ENCODE results near the gene FKBP4.

The FKBP4 gene

DNA sequence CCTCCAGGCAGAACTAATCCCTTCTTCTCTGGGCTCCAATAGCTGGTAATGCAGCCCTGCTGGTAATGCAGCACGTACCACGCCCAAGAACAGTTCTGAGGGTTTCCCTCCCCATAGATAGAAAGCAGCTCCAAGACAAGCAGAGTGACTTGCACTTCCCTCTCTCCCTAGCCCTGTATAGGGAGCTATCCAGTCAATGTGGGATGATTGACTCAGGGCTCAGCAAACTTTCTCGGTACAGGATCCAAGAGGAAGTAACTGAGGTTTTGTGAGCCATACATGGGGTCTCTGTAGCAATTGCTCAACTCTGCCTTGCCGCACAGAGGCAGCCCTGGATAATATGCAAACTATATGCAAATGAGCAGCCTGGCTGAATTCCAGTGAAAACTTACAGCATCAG, 15.5 kb upstream of the FKBP4 start:
- no peak for DNase-seq (ENCODE audit: low read depth in 1 of 2, low spot score in 1 of 2)
- Histone ChIP-seq H3K27ac (replicated peaks) (no peak overlapping the region), H3K4me3 (replicated peaks; ENCODE audit: insufficient read depth, low read length) (no peak overlapping the region), H3K27me3 (ENCODE audit: insufficient read depth, poor library complexity, severe bottlenecking) (peaks cover 10% of the 10 kb centered on the region)
- TF ChIP-seq GABPA (IDR thresholded peaks at IDR 0.05; ENCODE audit: low read depth), result no peak

DNA sequence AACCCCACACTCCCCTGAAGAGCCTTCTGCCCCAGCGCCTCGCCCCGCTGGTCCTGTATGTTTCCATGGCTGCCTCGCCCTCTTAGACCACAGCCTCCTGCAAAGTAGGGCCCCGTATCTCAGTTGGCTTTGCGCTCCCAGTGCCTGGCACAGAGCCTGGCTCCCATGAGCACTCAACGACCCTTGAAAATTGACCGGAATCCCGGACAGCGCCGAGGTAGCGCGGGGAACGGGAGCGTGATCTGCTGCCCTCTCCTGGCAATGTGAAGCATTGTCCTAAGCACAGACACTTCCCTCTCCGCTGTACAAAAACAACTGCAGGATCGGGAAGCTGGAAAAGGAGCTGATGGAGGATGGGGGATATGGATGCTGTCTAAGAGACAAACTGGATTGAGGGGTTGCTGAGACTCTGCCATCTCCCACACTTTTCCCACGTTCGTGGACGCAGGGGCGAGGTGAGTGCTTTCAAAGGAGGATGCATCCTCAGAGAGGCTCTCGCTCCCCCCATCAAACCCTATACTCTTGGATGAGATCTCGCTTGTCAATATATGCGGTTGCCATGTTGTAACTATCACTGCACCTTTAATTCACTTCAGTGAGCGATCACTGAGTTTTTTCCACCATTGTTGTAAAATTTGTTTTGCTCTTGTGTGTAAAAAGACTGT, 10.7 kb upstream of the FKBP4 start:
- peak; percentile 26; the same call in 1 of the 2 replicates for TF ChIP-seq SPI1 (IDR thresholded peaks at IDR 0.05; ENCODE audit: borderline replicate concordance, low read depth)
- TF ChIP-seq, protein P1, sequence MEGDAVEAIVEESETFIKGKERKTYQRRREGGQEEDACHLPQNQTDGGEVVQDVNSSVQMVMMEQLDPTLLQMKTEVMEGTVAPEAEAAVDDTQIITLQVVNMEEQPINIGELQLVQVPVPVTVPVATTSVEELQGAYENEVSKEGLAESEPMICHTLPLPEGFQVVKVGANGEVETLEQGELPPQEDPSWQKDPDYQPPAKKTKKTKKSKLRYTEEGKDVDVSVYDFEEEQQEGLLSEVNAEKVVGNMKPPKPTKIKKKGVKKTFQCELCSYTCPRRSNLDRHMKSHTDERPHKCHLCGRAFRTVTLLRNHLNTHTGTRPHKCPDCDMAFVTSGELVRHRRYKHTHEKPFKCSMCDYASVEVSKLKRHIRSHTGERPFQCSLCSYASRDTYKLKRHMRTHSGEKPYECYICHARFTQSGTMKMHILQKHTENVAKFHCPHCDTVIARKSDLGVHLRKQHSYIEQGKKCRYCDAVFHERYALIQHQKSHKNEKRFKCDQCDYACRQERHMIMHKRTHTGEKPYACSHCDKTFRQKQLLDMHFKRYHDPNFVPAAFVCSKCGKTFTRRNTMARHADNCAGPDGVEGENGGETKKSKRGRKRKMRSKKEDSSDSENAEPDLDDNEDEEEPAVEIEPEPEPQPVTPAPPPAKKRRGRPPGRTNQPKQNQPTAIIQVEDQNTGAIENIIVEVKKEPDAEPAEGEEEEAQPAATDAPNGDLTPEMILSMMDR (IDR thresholded peaks at IDR 0.05; ENCODE audit: insufficient read depth, low read length), result peak; percentile 89
- TF ChIP-seq, protein P2, sequence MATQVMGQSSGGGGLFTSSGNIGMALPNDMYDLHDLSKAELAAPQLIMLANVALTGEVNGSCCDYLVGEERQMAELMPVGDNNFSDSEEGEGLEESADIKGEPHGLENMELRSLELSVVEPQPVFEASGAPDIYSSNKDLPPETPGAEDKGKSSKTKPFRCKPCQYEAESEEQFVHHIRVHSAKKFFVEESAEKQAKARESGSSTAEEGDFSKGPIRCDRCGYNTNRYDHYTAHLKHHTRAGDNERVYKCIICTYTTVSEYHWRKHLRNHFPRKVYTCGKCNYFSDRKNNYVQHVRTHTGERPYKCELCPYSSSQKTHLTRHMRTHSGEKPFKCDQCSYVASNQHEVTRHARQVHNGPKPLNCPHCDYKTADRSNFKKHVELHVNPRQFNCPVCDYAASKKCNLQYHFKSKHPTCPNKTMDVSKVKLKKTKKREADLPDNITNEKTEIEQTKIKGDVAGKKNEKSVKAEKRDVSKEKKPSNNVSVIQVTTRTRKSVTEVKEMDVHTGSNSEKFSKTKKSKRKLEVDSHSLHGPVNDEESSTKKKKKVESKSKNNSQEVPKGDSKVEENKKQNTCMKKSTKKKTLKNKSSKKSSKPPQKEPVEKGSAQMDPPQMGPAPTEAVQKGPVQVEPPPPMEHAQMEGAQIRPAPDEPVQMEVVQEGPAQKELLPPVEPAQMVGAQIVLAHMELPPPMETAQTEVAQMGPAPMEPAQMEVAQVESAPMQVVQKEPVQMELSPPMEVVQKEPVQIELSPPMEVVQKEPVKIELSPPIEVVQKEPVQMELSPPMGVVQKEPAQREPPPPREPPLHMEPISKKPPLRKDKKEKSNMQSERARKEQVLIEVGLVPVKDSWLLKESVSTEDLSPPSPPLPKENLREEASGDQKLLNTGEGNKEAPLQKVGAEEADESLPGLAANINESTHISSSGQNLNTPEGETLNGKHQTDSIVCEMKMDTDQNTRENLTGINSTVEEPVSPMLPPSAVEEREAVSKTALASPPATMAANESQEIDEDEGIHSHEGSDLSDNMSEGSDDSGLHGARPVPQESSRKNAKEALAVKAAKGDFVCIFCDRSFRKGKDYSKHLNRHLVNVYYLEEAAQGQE (IDR thresholded peaks at IDR 0.05; ENCODE audit: insufficient replicate concordance, low read depth), result no peak
- peak in 1 of 2 experiments; percentile 29 for DNase-seq (ENCODE audit: low read depth in 1 of 2, low spot score in 1 of 2)
- Histone ChIP-seq H3K27me3 (ENCODE audit: insufficient read depth, poor library complexity, severe bottlenecking) (peaks cover 10% of the 10 kb centered on the region), H3K4me3 (replicated peaks; ENCODE audit: insufficient read depth, low read length) (no peak overlapping the region; the same call in 1 of the 2 replicates), H3K27ac (replicated peaks) (no peak overlapping the region)

DNA sequence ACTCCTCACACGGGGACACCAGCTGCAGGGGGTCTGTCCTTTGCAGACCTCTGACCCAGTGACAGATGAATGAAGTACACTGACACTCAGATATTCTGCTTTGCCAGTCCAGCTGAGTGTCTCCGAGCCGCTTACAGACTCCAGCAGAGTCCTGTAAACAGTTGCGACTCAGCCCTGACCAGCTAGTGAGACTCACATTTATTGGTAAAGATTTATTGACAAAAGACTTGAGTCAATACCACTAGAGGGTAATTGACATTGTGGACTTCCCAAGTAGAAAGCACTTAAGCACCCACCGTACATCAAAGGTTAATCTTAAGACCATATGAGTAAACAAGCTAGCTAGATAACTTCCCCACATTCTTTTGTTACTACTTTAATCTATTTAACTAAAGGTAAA, 9.8 kb upstream of the FKBP4 start:
- TF ChIP-seq, protein P2 (IDR thresholded peaks at IDR 0.05; ENCODE audit: insufficient replicate concordance, low read depth), result no peak
- TF ChIP-seq GABPA (IDR thresholded peaks at IDR 0.05; ENCODE audit: low read depth), result no peak
- TF ChIP-seq SPI1 (IDR thresholded peaks at IDR 0.05; ENCODE audit: borderline replicate concordance, low read depth), result no peak
- TF ChIP-seq, protein P1 (IDR thresholded peaks at IDR 0.05; ENCODE audit: insufficient read depth, low read length), result no peak
- TF ChIP-seq POLR2AphosphoS5 (IDR thresholded peaks at IDR 0.05; ENCODE audit: low read depth), result no peak
- DNase-seq (ENCODE audit: low read depth in 1 of 2, low spot score in 1 of 2), result no peak
- Histone ChIP-seq H3K4me3 (replicated peaks; ENCODE audit: insufficient read depth, low read length) (no peak overlapping the region), H3K27ac (replicated peaks) (no peak overlapping the region), H3K27me3 (ENCODE audit: insufficient read depth, poor library complexity, severe bottlenecking) (peaks cover 10% of the 10 kb centered on the region)

DNA sequence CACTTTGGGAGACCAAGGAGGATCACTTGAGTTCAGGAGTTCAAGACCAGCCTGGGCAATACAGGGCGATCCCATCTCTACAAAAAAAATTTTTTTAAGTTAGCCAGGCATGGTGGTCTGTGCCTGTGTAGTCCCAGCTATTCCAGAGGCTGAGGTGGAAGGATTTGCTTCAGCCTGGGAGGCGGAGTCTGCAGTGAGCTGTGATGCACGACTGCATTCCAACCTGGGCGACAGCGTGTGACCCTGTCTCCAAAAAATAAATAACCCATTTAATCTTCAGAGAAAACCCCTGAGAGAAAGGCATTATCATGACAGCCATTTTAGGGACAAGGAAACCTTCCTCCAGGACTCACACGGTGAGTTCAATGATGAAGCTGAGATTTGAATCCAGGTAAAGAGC, 3.7 kb upstream of the FKBP4 start:
- Histone ChIP-seq H3K27me3 (ENCODE audit: insufficient read depth, poor library complexity, severe bottlenecking) (no peaks in the 10 kb centered on the region), H3K27ac (replicated peaks) (no peak overlapping the region), H3K4me3 (replicated peaks; ENCODE audit: insufficient read depth, low read length) (no peak overlapping the region)
- DNase-seq (ENCODE audit: low read depth in 1 of 2, low spot score in 1 of 2), result no peak
- TF ChIP-seq, protein P1 (IDR thresholded peaks at IDR 0.05; ENCODE audit: insufficient read depth, low read length), result no peak
- TF ChIP-seq POLR2AphosphoS5 (IDR thresholded peaks at IDR 0.05; ENCODE audit: low read depth), result no peak
- TF ChIP-seq, protein P2 (IDR thresholded peaks at IDR 0.05; ENCODE audit: insufficient replicate concordance, low read depth), result no peak
- no peak for TF ChIP-seq GABPA (IDR thresholded peaks at IDR 0.05; ENCODE audit: low read depth)
- TF ChIP-seq SPI1 (IDR thresholded peaks at IDR 0.05; ENCODE audit: borderline replicate concordance, low read depth), result no peak

Data from HL-60 (cell line).